ENCODE measurements around the gene GPR52.

Gene GPR52

DNA sequence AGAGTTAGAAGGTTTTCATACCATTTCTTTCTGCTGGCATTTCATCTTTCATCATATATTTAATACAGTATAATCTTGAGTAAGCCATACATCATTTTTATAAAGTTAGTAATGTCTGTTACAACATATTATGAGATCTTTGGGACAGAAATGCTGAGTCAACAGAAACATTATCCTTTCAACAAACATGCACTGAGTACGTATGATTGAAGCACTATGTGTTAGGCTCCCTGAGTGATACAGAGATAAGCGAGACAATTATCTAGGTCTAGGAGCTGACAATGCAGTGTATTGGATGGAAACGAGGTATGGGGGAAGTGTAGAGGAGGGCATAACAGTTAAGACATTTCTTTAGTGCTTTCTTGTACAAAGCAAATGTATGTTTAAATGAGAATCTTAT, 19.7 kb upstream of the GPR52 start:
- intact Hi-C loops (cut with micrococcal nuclease): no loop called here
- Mint-ChIP-seq H3K9me3 (no peaks in the 10 kb centered on the region), H3K27ac (no peak overlapping the region), H3K4me3 (no peak overlapping the region), H3K27me3 (no peaks in the 10 kb centered on the region), H3K4me1 (ENCODE audit: low read depth) (no peaks in the 10 kb centered on the region), H3K36me3 (ENCODE audit: low read depth) (no peaks in the 10 kb centered on the region)

- intact Hi-C loops (cut with micrococcal nuclease): no loop called here
- Mint-ChIP-seq H3K36me3 (ENCODE audit: low read depth) (no peaks in the 10 kb centered on the region), H3K4me1 (ENCODE audit: low read depth) (no peaks in the 10 kb centered on the region), H3K27ac (no peak overlapping the region), H3K4me3 (no peak overlapping the region), H3K9me3 (no peaks in the 10 kb centered on the region), H3K27me3 (no peaks in the 10 kb centered on the region)
Measured at GRCh38 chr1:174428739-174429138, 19.0 kb upstream of the GPR52 start.

- no peaks in the 10 kb centered on the region for H3K4me1 Mint-ChIP-seq (ENCODE audit: low read depth)
- peaks cover 12% of the 10 kb centered on the region for H3K9me3 Mint-ChIP-seq
- intact Hi-C loops (cut with micrococcal nuclease): no loop called here
- H3K36me3 Mint-ChIP-seq (ENCODE audit: low read depth): peaks cover 8% of the 10 kb centered on the region
- no peak overlapping the region for H3K27ac Mint-ChIP-seq
- H3K4me3 Mint-ChIP-seq: no peak overlapping the region
- H3K27me3 Mint-ChIP-seq: no peaks in the 10 kb centered on the region
Measured at GRCh38 chr1:174433451-174433850, 14.3 kb upstream of the GPR52 start.

GRCh38 chr1:174445351-174445750, 2.4 kb upstream of the GPR52 start:
- peaks cover 6% of the 10 kb centered on the region for H3K36me3 Mint-ChIP-seq (ENCODE audit: low read depth)
- H3K27me3 Mint-ChIP-seq: no peaks in the 10 kb centered on the region
- no peak overlapping the region for H3K27ac Mint-ChIP-seq
- intact Hi-C loops (cut with micrococcal nuclease): no loop called here
- H3K4me3 Mint-ChIP-seq: no peak overlapping the region
- H3K4me1 Mint-ChIP-seq (ENCODE audit: low read depth): no peaks in the 10 kb centered on the region
- H3K9me3 Mint-ChIP-seq: no peaks in the 10 kb centered on the region

DNA sequence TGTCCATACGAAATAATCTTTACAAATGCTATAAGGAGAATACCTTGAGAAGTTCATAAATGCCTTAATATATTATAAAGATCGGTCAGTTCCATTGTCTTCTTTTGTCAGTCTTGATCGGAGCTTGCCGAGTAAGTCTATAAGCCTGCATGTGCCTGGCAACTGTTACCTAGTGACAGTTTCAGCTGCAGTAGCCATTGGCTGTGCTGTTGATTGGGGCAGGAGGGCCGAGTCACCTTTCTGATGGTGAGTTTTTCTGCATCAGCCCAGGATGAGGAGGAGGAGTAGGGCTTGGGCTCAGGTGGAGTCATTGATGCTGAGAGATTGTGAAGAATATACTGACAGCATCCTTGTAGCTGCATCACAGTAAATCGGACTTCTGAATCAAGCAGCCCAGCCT, 1.9 kb upstream of the GPR52 start:
- Mint-ChIP-seq H3K27ac (no peak overlapping the region), H3K4me3 (no peak overlapping the region), H3K4me1 (ENCODE audit: low read depth) (no peaks in the 10 kb centered on the region), H3K36me3 (ENCODE audit: low read depth) (peaks cover 6% of the 10 kb centered on the region), H3K27me3 (no peaks in the 10 kb centered on the region), H3K9me3 (no peaks in the 10 kb centered on the region)
- intact Hi-C loops (cut with micrococcal nuclease): no loop called here

DNA sequence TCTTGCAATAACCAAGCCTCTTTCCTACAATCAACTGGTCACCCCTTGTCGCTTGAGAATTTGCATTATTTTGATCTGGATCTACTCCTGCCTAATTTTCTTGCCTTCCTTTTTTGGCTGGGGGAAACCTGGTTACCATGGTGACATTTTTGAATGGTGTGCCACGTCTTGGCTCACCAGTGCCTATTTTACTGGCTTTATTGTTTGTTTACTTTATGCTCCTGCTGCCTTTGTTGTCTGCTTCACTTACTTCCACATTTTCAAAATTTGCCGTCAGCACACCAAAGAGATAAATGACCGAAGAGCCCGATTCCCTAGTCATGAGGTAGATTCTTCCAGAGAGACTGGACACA, 743 bp downstream of the GPR52 start:
- Mint-ChIP-seq H3K9me3 (no peaks in the 10 kb centered on the region), H3K27ac (no peak overlapping the region), H3K36me3 (ENCODE audit: low read depth) (peaks cover 6% of the 10 kb centered on the region), H3K27me3 (no peaks in the 10 kb centered on the region), H3K4me1 (ENCODE audit: low read depth) (no peaks in the 10 kb centered on the region), H3K4me3 (no peak overlapping the region)
- intact Hi-C loops (cut with micrococcal nuclease): no loop called here

GRCh38 chr1:174448974-174449373, 1.2 kb downstream of the GPR52 start:
- H3K36me3 Mint-ChIP-seq (ENCODE audit: low read depth): peaks cover 6% of the 10 kb centered on the region
- H3K9me3 Mint-ChIP-seq: no peaks in the 10 kb centered on the region
- no peak overlapping the region for H3K4me3 Mint-ChIP-seq
- intact Hi-C loops (cut with micrococcal nuclease): no loop called here
- no peaks in the 10 kb centered on the region for H3K27me3 Mint-ChIP-seq
- no peak overlapping the region for H3K27ac Mint-ChIP-seq
- no peaks in the 10 kb centered on the region for H3K4me1 Mint-ChIP-seq (ENCODE audit: low read depth)

DNA sequence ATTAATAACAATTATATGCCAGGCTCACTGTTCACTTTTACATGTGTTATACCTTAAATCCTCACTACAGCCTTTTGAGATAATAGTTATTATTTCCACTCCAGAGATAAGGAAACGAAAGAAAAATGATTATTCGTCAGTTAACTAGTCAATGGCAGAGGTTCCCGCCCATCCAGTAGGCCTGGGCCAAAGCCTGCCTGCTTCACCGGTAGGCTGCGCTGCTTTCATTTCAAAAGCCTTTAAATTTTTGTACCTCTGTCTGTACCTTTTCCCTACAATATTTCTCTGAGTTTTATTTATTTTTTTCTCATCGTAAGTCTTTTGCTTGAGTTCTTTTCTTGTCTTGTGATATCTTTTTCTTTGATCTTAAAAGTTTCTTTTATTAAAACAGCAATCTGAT, 3.6 kb downstream of the GPR52 start:
- peaks cover 6% of the 10 kb centered on the region for H3K36me3 Mint-ChIP-seq (ENCODE audit: low read depth)
- no peaks in the 10 kb centered on the region for H3K9me3 Mint-ChIP-seq
- intact Hi-C loops (cut with micrococcal nuclease): no loop called here
- H3K27ac Mint-ChIP-seq: no peak overlapping the region
- no peak overlapping the region for H3K4me3 Mint-ChIP-seq
- H3K4me1 Mint-ChIP-seq (ENCODE audit: low read depth): no peaks in the 10 kb centered on the region
- no peaks in the 10 kb centered on the region for H3K27me3 Mint-ChIP-seq

GRCh38 chr1:174465855-174466254, 18.1 kb downstream of the GPR52 start:
- peaks cover 6% of the 10 kb centered on the region for H3K9me3 Mint-ChIP-seq
- H3K4me1 Mint-ChIP-seq (ENCODE audit: low read depth): no peaks in the 10 kb centered on the region
- H3K27ac Mint-ChIP-seq: no peak overlapping the region
- no peaks in the 10 kb centered on the region for H3K36me3 Mint-ChIP-seq (ENCODE audit: low read depth)
- no peaks in the 10 kb centered on the region for H3K27me3 Mint-ChIP-seq
- H3K4me3 Mint-ChIP-seq: no peak overlapping the region
- intact Hi-C loops (cut with micrococcal nuclease): no loop called here

- no peaks in the 10 kb centered on the region for H3K36me3 Mint-ChIP-seq (ENCODE audit: low read depth)
- no peaks in the 10 kb centered on the region for H3K27me3 Mint-ChIP-seq
- intact Hi-C loops (cut with micrococcal nuclease): no loop called here
- H3K4me1 Mint-ChIP-seq (ENCODE audit: low read depth): no peaks in the 10 kb centered on the region
- no peak overlapping the region for H3K4me3 Mint-ChIP-seq
- H3K27ac Mint-ChIP-seq: no peak overlapping the region
- peaks cover 6% of the 10 kb centered on the region for H3K9me3 Mint-ChIP-seq
Measured at GRCh38 chr1:174466607-174467006, 18.8 kb downstream of the GPR52 start.

DNA sequence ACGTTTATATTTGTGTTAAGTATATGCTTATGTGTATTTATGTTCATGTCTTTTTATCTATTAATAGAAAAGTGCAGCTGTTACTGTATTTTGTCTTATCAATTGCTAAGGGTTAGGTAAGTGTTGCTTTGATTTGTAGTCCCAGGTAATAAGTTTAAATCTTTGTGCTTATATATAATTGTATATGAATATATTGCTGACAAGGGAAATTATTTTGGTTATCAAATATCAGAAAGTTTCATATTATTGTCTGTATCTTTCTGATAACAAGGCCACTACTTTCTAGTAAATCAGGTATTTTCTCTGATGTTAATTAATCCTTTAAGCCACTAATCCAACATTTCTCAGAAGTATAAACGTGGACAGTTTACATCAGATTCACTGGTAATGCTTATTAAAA, 21.3 kb downstream of the GPR52 start:
- Mint-ChIP-seq H3K27ac (no peak overlapping the region), H3K4me3 (no peak overlapping the region)

DNA sequence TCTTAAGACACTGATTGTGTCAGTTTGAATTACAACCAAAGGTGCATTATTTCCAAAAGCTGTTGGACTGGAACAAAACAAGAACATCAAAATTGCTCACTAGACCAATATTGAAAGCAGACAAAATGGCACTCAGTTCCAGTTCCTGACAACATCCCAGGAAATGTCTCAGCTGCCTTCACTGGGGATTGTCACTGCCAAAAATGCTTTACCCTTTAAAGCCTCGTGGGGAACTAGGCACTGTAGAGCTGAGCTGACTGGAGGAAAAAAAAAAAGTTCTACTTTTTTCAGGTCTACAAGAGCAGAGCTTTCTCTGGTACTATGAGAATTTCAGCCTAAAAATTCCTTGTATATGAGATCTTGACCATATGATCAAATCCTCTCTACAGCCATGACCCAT, 21.9 kb downstream of the GPR52 start:
- Mint-ChIP-seq H3K27ac (no peak overlapping the region), H3K27me3 (no peaks in the 10 kb centered on the region), H3K4me3 (no peak overlapping the region), H3K9me3 (no peaks in the 10 kb centered on the region), H3K36me3 (ENCODE audit: low read depth) (no peaks in the 10 kb centered on the region), H3K4me1 (ENCODE audit: low read depth) (no peaks in the 10 kb centered on the region)
- intact Hi-C loops (cut with micrococcal nuclease): no loop called here

More for the DNA sequence above, 21.3 kb downstream of the GPR52 start:
- Mint-ChIP-seq H3K27me3 (no peaks in the 10 kb centered on the region), H3K9me3 (no peaks in the 10 kb centered on the region), H3K4me1 (ENCODE audit: low read depth) (no peaks in the 10 kb centered on the region), H3K36me3 (ENCODE audit: low read depth) (no peaks in the 10 kb centered on the region)
- intact Hi-C loops (cut with micrococcal nuclease): no loop called here

DNA sequence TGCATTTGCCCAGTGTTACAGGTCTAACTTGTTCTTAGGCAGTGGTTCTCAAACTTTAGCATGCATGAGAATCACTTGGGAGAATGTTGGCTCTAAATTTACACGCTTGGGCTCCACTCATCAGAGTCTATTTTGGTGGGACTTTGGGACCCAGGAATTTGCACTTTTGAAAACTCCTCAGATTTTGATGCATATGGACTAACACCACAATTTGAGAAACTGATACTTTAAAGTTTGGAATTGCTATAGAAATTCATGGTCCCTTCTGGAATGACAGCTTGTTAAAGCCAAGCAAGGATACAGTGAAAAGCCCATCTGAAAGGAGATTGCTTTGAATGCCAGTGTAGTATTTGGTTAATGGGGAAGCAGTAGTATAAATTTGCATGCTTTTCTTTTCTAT, 31.5 kb downstream of the GPR52 start:
- H3K4me3 Mint-ChIP-seq: no peak overlapping the region
- H3K4me1 Mint-ChIP-seq (ENCODE audit: low read depth): no peaks in the 10 kb centered on the region
- H3K36me3 Mint-ChIP-seq (ENCODE audit: low read depth): no peaks in the 10 kb centered on the region
- no peaks in the 10 kb centered on the region for H3K27me3 Mint-ChIP-seq
- intact Hi-C loops (cut with micrococcal nuclease): no loop called here
- no peak overlapping the region for H3K27ac Mint-ChIP-seq
- no peaks in the 10 kb centered on the region for H3K9me3 Mint-ChIP-seq

GRCh38 chr1:174480324-174480723, 32.6 kb downstream of the GPR52 start:
- Mint-ChIP-seq H3K36me3 (ENCODE audit: low read depth) (no peaks in the 10 kb centered on the region), H3K4me1 (ENCODE audit: low read depth) (no peaks in the 10 kb centered on the region), H3K27me3 (no peaks in the 10 kb centered on the region), H3K27ac (no peak overlapping the region), H3K9me3 (no peaks in the 10 kb centered on the region), H3K4me3 (no peak overlapping the region)
- intact Hi-C loops (cut with micrococcal nuclease): no loop called here

GRCh38 chr1:174491606-174492005, 43.8 kb downstream of the GPR52 start:
- H3K9me3 Mint-ChIP-seq: peaks cover 9% of the 10 kb centered on the region
- H3K4me1 Mint-ChIP-seq (ENCODE audit: low read depth): no peaks in the 10 kb centered on the region
- intact Hi-C loops (cut with micrococcal nuclease): no loop called here
- peaks cover 2% of the 10 kb centered on the region for H3K36me3 Mint-ChIP-seq (ENCODE audit: low read depth)
- no peak overlapping the region for H3K27ac Mint-ChIP-seq
- no peaks in the 10 kb centered on the region for H3K27me3 Mint-ChIP-seq
- no peak overlapping the region for H3K4me3 Mint-ChIP-seq

DNA sequence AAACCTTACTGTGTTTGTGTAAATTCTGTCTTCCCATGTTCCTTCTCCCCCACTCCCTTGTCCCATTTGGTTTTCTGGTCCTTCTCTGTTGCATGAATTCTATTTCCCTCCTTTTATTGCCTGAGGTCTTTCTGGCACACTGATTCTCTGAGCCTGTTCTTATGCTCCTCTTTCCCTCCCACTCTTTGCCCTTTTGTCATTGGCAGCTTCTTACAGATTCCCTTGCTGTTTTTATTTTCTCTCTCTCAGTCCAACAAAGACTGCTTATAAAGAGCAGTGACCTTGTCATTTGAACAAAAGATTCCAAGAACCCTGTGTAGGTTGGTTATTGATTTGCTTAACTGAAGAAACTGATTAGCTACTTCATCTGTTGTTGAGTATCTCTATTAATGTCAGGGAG, 49.7 kb downstream of the GPR52 start:
- Mint-ChIP-seq H3K27me3 (no peaks in the 10 kb centered on the region), H3K27ac (no peak overlapping the region), H3K4me3 (no peak overlapping the region), H3K36me3 (ENCODE audit: low read depth) (no peaks in the 10 kb centered on the region), H3K4me1 (ENCODE audit: low read depth) (peaks cover 5% of the 10 kb centered on the region), H3K9me3 (no peaks in the 10 kb centered on the region)
- intact Hi-C loops (cut with micrococcal nuclease): no loop called here

All from dendritic cell treated with granulocyte-macrophage colony-stimulating factor and Interleukin-4, amounts not matched to agents 40 ng/mL and 50 ng/mL, for 4 days (primary cell).